HG03571 (cell line): ENCODE measurements around the gene LEAP2.
"Not testable (repeated sequence)": the region's sequence is repeated elsewhere in the genome, so short reads cannot be mapped to it uniquely, and the experiment has no call there.

Source experiments
- ATAC-seq: cut with Tn5 transposase; IDR thresholded peaks from one replicate; pipeline ENCODE4 v1.9.1; 2021; ENCODE audit not compliant: unreplicated experiment

Gene LEAP2

GRCh38 chr5:132840313-132840712 lies 33.2 kb upstream of the LEAP2 start:
- no peak for ATAC-seq

DNA sequence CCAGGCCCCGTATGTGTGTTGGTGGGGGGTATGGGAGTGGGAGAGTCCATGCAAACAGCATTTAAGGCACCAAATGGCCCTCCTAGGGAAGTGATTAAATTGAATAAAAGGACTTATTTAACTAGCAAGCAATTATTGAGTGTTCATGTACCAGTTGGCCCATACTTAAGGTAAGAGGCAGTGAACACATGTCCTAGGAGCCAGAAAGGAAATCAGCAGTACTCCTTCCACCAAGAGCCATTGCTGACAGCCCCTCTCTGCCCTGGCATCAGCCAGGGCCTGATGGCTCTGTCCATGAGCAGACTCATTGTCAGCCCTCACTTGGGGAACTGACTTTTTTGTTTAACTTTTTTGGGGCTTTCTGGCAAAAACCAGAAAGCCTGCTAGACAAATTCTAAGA lies 32.6 kb upstream of the LEAP2 start:
- ATAC-seq: no peak

DNA sequence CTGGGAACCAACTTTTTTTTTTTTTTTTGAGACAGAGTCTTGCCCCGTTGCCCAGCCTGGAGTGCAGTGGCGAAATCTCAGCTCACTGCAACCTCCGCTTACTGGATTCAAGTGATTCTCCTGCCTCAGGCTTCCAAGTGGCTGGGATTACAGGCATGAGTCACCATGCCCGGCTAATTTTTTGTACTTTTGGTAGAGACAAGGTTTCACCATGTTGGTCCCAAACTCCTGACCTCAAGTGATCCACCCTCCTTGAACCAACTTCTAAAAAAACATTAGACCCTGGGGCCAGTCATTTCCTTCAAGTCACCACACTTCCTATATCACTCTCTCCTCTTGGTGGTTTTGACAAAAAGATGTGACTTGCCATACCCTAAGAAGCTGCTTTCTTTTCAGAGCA lies 32.2 kb upstream of the LEAP2 start:
- no peak for ATAC-seq

- ATAC-seq: no peak
Observed at GRCh38 chr5:132848270-132848669, 25.2 kb upstream of the LEAP2 start.

- no peak for ATAC-seq
Observed at GRCh38 chr5:132849347-132849746, 24.1 kb upstream of the LEAP2 start.

- no peak for ATAC-seq
Observed at GRCh38 chr5:132850066-132850465, 23.4 kb upstream of the LEAP2 start.

GRCh38 chr5:132853323-132853722 lies 20.1 kb upstream of the LEAP2 start:
- no peak for ATAC-seq

DNA sequence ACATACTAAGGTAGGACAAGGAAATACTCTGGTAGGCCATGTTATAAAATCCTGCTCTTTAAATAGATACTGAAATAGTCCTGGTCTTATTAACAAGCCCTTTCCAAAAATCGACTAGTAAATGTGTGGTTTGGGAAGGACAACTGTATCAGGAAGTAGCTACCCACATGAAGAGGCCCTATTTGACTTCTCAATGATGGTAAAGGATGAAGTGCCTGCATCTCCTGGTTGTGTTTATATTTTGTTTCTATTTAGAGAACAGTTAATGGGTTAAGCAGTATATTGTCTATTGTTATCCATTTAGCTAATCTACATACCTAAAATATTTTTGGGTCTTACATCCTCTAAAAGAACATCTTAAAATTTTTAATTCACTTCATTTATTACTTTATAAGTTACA lies 19.7 kb upstream of the LEAP2 start:
- no peak for ATAC-seq

DNA sequence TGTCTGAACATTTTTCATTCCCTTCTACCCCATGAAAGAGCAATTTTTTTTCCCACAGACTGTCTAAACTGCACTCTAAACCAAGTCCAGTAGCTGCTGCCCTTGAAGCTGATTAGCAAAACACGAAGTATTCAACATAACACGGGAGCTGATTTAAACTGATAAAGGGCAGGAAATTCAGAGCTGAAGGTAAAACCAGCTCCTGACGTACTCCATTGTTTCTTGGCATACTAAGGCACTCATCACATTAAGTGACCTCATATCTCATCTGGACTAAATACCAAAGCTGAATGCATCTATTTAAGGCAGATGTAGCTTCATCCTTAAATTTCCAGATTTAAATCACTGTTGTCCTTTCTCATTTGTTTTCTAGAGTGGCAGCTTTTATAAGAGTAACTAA lies 19.2 kb upstream of the LEAP2 start:
- ATAC-seq: no peak

GRCh38 chr5:132854992-132855391 lies 18.5 kb upstream of the LEAP2 start:
- not testable (repeated sequence) for ATAC-seq

GRCh38 chr5:132856011-132856410 lies 17.5 kb upstream of the LEAP2 start:
- no peak for ATAC-seq

DNA sequence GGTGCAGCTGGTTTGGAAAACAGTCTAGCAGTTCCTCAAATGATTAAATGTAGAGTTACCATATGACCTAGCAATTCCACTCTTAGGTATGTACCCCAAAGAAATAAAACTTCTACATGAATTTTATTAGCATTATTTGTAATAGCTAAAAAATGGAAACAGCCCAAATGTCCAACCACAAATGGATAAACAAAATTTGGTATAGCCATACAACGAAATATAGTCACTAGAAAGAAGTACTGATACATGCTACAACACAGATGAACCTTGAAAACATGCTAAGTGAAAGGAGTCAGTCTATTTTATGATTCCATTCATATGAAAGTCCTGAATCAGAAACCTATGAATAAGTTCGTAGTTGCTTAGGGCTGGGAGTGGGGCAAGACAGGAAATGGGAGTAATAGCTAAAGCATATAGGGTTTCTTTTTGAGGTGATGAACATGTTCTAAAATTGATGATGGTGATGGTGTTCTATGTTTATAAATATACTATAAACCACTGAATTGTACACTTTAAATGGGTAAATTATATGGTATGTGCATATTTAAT lies 13.5 kb upstream of the LEAP2 start:
- no peak for ATAC-seq

DNA sequence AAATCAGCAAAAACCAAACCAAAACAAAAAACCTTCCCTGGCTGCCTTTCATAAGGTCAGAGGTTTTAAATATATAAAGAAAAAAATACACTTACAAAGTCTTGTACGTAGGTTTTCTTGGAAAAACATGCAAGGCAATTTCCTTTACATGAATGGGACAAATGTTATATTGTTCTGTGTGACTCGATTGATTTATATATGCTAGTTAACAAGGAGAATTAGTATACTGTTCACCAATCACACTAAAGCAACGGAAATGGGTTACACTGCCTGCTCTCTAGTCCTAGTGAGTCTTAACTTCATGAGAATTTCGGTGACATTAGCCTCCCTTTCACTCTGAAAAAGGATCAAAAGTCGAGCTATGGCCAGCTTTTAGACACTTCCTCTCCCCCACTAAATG lies 12.7 kb upstream of the LEAP2 start:
- no peak for ATAC-seq

DNA sequence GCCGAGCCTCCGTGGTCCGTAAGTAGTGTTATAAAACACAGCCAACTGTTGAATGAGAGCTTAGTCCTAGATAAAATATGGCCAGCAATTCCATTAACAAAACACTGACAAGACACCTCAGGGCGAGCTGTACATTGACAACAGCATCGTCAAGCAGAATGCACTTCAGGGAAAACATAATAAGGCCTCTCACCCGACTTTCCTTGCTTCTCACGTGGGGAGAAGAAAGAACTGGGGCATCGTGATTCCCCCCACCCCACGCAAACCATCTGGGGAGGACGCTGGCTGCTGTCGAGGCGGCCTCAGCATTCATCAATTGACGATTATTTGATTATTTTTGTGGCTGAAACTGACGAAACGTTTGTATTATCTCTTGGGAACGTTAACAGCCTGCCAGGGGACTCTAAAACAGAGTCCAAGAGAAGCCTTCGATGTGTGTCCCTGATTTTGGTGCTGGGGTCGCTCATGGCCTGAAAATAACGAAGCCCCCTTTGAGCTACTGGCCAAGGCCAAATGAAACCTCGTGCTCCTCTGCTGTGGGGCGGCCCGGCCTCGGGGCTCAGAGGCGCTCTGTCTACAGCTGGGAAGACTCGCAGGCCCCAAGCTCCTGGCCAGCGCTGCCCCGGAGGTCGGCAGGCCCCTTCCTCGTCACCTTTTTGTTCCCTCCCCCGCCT lies 7.7 kb upstream of the LEAP2 start:
- peak; percentile 15 for ATAC-seq

DNA sequence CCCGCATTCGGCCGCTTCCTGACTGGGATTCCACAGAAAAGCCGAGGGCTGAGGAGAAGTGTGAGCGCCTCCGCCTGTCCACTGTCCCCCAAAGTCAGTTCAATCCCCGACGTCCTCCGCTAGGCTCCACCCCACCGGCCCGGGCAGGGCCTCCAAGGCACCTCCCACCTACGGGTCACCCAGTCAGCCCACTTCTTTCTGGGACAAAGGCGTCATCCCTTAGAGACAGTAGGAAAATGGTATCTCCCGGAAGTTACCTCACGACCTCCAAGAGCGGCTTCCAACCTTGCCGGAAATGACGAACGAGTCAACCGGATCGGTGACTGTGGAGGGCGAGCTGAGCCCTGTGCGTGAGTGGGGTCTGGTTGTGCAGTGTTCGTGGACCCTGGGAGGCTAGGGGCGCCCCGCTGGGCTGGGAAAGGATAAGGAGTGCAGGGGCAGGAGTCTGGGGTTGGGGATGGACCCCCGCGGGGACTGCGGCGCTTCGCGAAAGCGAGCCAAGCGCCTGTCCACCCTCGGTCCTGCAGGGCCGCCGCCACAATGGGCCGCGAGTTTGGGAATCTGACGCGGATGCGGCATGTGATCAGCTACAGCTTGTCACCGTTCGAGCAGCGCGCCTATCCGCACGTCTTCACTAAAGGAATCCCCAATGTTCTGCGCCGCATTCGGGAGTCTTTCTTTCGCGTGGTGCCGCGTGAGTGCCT lies 7.0 kb upstream of the LEAP2 start, which contains the start of the genes GDF9 and UQCRQ:
GDF9 (minus strand) TSS at position 128 of the 704 bp plus-strand sequence. CDS start 1,936 bp downstream, outside the sequence.
UQCRQ (plus strand) TSS at position 301 of the 704 bp plus-strand sequence; CDS start at position 541, 240 bp downstream.
- ATAC-seq: peak; percentile 98

- peak; percentile 10 for ATAC-seq
Observed at GRCh38 chr5:132867046-132867451, 6.4 kb upstream of the LEAP2 start.

DNA sequence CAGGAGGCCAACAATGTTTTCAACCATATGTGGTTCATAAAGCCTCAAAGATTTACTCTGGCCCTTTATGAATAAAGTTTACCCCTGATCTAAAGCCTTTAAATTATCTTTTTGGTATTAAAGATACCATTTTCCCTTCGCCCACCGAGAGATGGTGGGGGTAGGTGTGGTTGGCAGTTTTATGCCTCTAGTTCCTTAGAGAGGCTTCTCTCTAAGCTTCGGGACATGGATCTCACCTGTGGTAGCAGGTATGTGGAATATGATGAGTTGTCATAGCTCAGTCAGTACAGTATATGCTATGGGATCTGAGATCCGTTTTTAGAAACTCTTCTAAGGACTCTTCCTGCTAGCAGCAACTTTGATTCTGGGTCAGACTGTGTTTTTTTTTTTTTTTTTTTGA lies 4.7 kb upstream of the LEAP2 start:
- ATAC-seq: no peak

GRCh38 chr5:132870801-132871200 lies 2.7 kb upstream of the LEAP2 start:
- no peak for ATAC-seq

DNA sequence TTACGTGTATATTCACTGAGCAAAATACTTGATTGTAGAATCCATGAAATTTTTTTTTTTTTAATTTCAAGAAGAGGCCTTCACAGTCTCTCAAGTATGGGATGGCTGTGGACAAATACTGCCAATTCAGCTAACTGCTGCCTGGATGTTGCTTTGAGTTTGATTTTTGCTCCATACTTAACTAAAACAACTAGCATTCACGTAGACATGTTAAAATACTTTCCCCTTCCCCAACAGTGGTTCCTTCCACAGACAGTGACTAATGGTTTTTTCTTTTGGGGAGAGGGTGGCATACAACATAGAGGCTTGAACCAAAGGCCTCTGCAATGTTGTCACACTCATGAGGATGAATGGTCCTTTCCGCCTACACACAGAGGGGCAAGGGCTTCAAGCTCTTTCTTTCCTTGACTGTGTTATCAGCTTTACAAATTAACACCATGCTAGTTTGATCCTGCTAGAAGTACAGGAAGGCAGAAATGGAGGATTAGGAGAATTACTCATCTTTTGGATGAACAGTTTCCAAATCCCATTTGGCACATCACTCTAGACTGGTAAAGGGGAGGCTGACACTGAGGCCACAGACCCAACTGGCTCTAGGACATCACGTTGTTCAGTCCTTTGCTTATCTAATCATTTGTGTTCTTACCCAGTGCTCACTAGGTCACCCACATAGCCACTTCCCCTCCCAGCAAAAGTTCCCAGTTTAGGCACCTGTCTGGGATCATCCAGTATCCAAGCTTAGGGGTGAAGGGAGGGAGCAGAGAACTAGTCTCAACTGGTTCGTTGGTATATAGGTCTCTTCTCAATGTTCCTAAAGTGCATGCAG lies 1.8 kb upstream of the LEAP2 start:
- ATAC-seq: no peak

DNA sequence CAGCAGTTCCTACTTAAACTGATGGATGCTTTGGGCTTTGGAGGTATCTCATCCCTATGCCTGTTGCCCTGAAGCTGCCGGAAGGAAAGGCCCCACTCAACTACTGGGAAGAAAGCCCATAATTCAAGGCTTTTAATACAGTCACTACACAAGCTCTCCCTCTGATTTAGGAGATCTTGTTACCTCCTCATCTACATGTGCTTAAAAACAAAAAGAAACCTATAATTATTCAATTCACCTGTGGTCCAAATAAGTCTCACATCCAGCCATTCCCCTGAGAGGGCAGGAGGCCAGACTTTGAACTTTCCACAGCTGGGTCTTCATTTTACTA lies 715 bp upstream of the LEAP2 start:
- no peak for ATAC-seq

- no peak for ATAC-seq
Observed at GRCh38 chr5:132873930-132874271, 433 bp downstream of the LEAP2 start.
